Raji (cell line): ENCODE data around the gene IGSF10.

Experiments
- POLR2A ChIP-seq: IDR thresholded peaks from 2 replicates; pipeline ENCODE4 v1.6.1; 2011; ENCODE audit warnings: low read depth, low read length, control low read depth; ENCODE audit not compliant: insufficient read depth

Gene IGSF10

GRCh38 chr3:151468284-151468917, 7.5 kb upstream of the IGSF10 start:
- no peak for TF ChIP-seq POLR2A

DNA sequence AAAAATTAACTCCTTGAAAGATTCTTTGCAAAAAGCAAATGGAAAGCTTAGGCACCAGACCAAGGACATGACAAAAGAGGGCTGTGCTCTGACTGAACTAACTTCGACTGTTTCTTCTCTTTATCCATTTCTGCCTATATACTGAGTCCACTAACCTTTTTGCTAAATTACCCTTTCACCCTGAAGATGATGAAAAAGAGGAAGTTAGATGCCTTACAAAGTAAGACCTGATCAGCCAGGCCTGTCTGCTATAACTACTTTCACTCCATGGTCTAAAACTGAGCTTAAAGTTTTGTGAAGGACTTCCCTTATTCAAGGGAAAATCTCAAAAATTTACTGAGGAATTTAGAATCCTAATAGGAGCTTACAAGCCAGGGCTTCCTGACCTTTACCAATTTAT, 6.2 kb upstream of the IGSF10 start:
- no peak for TF ChIP-seq POLR2A

- TF ChIP-seq POLR2A: no peak
Observed at GRCh38 chr3:151462991-151463390, 2.1 kb upstream of the IGSF10 start.

DNA sequence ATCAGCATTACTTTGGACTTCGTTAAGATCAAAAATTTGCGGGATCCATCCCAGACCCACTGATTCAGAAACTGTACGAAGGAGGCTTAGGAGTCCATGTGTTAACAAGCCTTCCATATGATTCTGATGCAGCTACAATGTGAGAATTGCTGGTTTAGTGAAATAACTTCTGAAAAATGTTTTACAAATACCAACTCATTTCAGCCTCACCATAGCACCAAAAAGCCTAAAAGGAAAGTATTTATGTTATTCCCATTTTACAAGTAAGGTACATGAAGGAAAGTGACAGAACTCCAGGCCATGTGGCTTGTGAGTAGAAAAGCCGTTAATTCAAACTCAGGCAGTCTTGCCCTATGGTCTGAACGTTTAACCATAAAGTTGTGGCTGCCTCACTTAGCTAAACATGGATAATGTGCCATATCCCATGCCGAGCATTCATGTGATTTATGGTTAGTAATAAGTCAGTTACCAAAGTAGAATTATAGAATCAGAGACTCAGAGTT, 1.5 kb upstream of the IGSF10 start:
- TF ChIP-seq POLR2A: no peak

DNA sequence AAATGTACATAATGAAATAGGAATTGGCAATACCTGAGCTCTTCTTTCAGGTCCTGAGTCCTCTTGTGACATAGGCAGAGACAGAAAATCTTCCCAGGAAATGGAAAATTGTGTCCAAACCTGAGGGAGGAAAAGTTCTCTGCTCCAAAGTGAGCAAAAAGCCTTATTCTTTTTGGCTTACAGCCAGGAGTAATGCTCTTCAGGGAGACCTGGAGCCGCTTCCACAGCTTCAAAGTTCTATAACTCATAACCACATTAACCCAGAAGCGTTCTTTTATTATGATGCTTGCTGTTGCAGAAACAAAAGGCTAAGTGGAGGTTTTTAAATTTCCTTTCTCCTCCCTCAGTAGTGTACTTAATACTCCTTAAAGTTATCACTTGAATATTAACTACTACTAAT, 633 bp downstream of the IGSF10 start:
- TF ChIP-seq POLR2A: no peak

- no peak for TF ChIP-seq POLR2A
Observed at GRCh38 chr3:151459358-151459757, 1.5 kb downstream of the IGSF10 start.

- TF ChIP-seq POLR2A: no peak
Observed at GRCh38 chr3:151456065-151456464, 4.8 kb downstream of the IGSF10 start.

DNA sequence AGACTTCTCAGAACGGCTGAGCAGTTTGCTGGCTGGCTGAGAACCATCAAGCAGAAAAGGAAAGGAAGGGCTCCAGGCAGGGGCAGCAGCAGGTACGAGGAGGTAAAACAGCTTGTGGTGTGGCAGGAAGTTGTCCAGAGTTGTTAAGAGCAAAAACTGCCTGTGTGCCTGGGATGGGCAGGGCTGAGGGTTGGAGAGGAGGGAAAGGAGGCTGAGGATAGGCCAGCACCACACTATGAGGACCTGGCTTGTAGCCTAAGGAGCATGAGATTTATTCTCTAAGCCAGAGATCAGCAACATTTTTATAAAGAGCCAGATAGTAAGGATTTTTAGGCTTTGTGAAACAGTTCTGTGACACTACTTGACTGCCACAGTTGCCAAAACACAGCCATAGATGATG, 8.0 kb downstream of the IGSF10 start:
- TF ChIP-seq POLR2A: no peak

- TF ChIP-seq POLR2A: no peak
Observed at GRCh38 chr3:151452368-151452767, 8.5 kb downstream of the IGSF10 start.

GRCh38 chr3:151446002-151446340, 14.9 kb downstream of the IGSF10 start:
- TF ChIP-seq POLR2A: no peak

DNA sequence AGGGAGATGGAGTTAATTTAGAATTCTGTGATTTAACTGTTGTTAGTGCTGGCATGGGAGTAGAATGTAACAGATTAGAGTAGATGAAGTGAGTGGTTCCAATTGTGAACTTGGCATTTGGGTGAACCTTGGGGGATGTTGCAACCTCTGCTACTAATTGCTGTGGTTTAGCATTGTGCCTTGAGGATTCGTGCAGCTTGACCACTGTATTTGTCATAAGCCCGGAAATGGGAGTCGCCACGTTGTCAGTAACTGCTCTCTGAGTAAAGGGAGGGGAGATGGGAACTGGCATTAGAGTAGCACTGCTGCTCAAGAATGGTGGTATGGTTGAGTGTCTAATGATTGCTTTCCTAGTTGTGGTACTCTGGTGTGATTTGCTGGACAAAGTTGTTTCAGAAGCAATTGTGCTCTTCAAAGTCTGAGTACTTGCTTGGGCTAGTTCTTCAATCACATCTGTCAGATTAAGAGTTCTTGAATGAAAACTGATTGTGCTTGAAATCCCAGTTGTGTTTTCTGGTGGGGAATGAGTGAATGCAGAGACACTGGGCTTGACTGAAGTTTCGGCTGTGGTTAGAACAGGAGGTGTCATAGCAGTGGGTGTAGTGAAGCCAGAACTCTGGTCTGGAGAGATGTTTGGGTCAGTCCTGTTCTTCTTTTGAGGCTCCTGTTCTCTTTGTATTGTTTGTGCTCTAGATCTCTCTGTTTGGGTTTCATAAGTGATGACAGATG, 15.4 kb downstream of the IGSF10 start:
- no peak for TF ChIP-seq POLR2A

- no peak for TF ChIP-seq POLR2A
Observed at GRCh38 chr3:151443583-151443982, 17.3 kb downstream of the IGSF10 start.

DNA sequence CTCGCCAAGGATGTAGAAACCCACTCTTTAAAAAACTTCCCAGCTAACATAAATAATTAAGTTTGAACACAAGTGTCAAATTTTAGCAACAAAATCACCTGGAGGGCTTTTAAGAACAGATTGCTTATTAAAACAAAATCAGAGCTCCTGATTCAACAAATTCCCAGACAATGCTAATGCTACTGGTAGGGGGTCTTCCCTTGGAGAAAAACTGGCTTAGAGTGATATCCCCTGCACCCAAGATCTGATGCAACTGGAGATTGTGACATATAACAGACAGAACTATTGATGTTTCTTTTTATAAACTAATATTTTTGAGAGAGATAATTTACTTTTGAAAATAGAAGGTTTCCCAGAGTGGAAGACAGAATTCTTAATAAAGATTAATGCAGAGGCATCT, 19.9 kb downstream of the IGSF10 start:
- no peak for TF ChIP-seq POLR2A

GRCh38 chr3:151439652-151440125, 21.2 kb downstream of the IGSF10 start:
- TF ChIP-seq POLR2A: no peak

GRCh38 chr3:151437906-151438305, 23.0 kb downstream of the IGSF10 start:
- no peak for TF ChIP-seq POLR2A

- TF ChIP-seq POLR2A: no peak
Observed at GRCh38 chr3:151436675-151437446, 24.0 kb downstream of the IGSF10 start.

DNA sequence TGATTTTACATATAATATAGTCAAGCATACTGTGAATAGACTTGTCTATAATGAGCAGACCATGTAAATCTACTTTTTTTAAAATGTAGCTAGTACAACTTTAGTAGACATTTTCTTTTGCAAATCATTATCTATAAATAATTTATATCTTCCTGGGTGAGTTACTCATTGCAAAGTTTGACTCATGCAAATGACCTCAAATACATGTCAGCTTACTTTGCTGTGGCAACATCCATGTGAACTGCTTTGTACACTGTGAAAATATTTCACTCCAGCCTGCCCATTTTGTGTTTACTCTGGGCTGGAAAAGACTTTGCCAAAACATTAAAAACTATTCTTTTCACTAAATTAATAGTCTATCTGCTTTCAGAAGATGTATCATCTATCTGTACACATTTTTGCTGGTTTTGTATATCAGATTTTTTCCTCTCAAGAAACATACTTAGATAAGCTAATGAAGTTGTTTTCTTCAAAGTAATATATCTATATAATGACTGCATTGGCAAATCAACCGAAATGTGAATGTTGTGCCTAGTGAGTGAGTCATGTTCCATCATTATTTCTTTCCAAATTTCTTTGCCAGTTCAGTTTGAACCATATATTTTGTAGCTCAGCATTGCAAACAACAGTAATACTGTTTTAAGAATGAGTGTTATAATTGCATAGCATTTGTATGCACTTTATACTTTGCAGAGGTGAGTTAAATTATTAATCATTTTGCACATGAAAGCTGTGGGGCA, 26.5 kb downstream of the IGSF10 start:
- no peak for TF ChIP-seq POLR2A
